HG02870 (cell line): ENCODE data around the gene SDHAF4.
A peak's percentile ranks its signal among the peaks of the same experiment; 100 is the strongest.
"Not testable (repeated sequence)": the region's sequence is repeated elsewhere in the genome, so short reads cannot be mapped to it uniquely, and the experiment has no call there.

Experiments
- ATAC-seq: cut with Tn5 transposase; IDR thresholded peaks from one replicate; pipeline ENCODE4 v1.9.1; 2021; ENCODE audit warnings: mild to moderate bottlenecking, moderate library complexity; ENCODE audit not compliant: unreplicated experiment

The SDHAF4 gene

GRCh38 chr6:70566751-70567382 is at the start of gene SDHAF4:
Gene SDHAF4, plus strand, starts transcription at chr6:70566930. Its CDS starts 11 bp downstream, at chr6:70566941.
- ATAC-seq = peak; percentile 99

GRCh38 chr6:70518723-70519122 is 48.0 kb upstream of the SDHAF4 start:
- no peak for ATAC-seq

- no peak for ATAC-seq
These were observed 46.2 kb upstream of the SDHAF4 start for GRCh38 chr6:70520575-70520974.

- ATAC-seq = no peak
These were observed 41.9 kb upstream of the SDHAF4 start for GRCh38 chr6:70524721-70525286.

GRCh38 chr6:70527071-70527737 is 39.5 kb upstream of the SDHAF4 start:
- ATAC-seq = no peak

GRCh38 chr6:70530023-70530422 is 36.7 kb upstream of the SDHAF4 start:
- ATAC-seq = no peak

GRCh38 chr6:70531133-70531532 is 35.6 kb upstream of the SDHAF4 start:
- ATAC-seq = peak; percentile 75

- ATAC-seq = no peak
These were observed 29.5 kb upstream of the SDHAF4 start for GRCh38 chr6:70537266-70537665.

GRCh38 chr6:70538376-70538775 is 28.4 kb upstream of the SDHAF4 start:
- ATAC-seq = peak; percentile 88

GRCh38 chr6:70547313-70547712 is 19.4 kb upstream of the SDHAF4 start:
- ATAC-seq = no peak

GRCh38 chr6:70547905-70548304 is 18.8 kb upstream of the SDHAF4 start:
- ATAC-seq = no peak

- ATAC-seq = no peak
These were observed 17.4 kb upstream of the SDHAF4 start for GRCh38 chr6:70549327-70549726.

GRCh38 chr6:70551566-70551965 is 15.2 kb upstream of the SDHAF4 start:
- ATAC-seq = no peak

GRCh38 chr6:70552286-70552940 is 14.3 kb upstream of the SDHAF4 start:
- ATAC-seq = not testable (repeated sequence)

GRCh38 chr6:70552974-70553373 is 13.8 kb upstream of the SDHAF4 start:
- ATAC-seq = no peak

- no peak for ATAC-seq
These were observed 8.7 kb upstream of the SDHAF4 start for GRCh38 chr6:70557998-70558397.

GRCh38 chr6:70562401-70562800 is 4.3 kb upstream of the SDHAF4 start:
- ATAC-seq = not testable (repeated sequence)

- no peak for ATAC-seq
These were observed 3.2 kb upstream of the SDHAF4 start for GRCh38 chr6:70563530-70563929.

GRCh38 chr6:70574643-70575042 is 7.9 kb downstream of the SDHAF4 start:
- no peak for ATAC-seq

- ATAC-seq = no peak
These were observed 9.3 kb downstream of the SDHAF4 start for GRCh38 chr6:70575899-70576495.

- ATAC-seq = peak; percentile 99
These were observed 19.4 kb downstream of the SDHAF4 start for GRCh38 chr6:70586114-70586513.
